SK-N-MC (cell line): ENCODE measurements around the gene GPR35.

Experiments used
- EZH2 ChIP-seq: fragments of 200-600 bp; sonication (generic); IDR thresholded peaks from one replicate; pipeline ENCODE4 v1.6.1; 2017; ENCODE audit warnings: antibody characterized with exemption
- FOXP2 ChIP-seq: optimal IDR thresholded peaks from 2 replicates; pipeline ENCODE3; 2011; ENCODE audit warnings: mild to moderate bottlenecking, moderate library complexity; ENCODE audit not compliant: insufficient read depth; ENCODE audit errors: extremely low read length, control extremely low read depth
- POLR2AphosphoS5 ChIP-seq: IDR thresholded peaks from 2 replicates; pipeline ENCODE4 v1.6.1; 2012; ENCODE audit warnings: mild to moderate bottlenecking, low read depth, low read length, borderline replicate concordance

DNA sequence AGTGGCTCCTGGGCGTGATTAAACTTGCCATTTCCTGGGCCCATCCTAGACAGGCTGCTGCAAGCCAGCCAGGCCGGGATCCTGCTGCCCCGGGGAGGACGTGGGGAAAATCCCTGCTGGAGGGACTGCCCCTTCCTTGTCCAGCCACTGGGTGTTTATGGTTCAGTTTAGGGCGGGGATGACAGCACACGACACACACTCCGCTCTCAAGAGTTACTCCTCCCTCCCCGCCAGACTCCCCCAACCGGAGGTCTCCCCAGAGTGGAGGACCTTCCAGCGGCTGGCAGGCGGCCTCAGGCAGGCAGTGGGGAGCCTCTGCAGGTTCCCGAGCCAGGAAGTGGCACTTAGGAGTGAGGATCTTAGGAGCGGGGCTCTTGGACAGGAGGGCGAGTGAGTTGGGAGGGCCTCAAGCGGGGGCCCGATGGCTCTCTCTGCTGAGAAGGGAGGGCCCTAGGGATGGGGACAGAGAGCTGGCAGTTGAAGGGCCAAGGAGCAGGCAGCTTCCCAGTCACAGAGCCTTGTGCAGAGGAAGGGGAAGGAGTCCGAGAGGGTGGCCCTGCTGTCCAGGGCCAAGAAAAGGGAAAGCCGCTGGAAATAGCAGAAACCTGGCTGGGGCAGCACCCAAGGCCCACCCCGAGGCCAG lies 5.7 kb upstream of the GPR35 start:
- TF ChIP-seq POLR2AphosphoS5 (no peak), FOXP2 (no peak), EZH2 (no peak)
